ENCODE data around the gene USP47.
"Not testable (repeated sequence)": the region's sequence is repeated elsewhere in the genome, so short reads cannot be mapped to it uniquely, and the experiment has no call there.

USP47 gene

GRCh38 chr11:11822946-11823345 lies 18.8 kb upstream of the USP47 start:
- DNase-seq, result no peak
- ATAC-seq, result no peak

GRCh38 chr11:11826260-11826659 lies 15.5 kb upstream of the USP47 start:
- DNase-seq (no peak), ATAC-seq (no peak)

GRCh38 chr11:11827272-11827671 lies 14.5 kb upstream of the USP47 start:
- no peak for ATAC-seq
- DNase-seq, result no peak

GRCh38 chr11:11831406-11831805 lies 10.4 kb upstream of the USP47 start:
- DNase-seq, ATAC-seq: not testable (repeated sequence)

- DNase-seq, result no peak
- no peak for ATAC-seq
These were observed 5.0 kb upstream of the USP47 start for GRCh38 chr11:11836676-11837231.

GRCh38 chr11:11839718-11840117 lies 2.1 kb upstream of the USP47 start:
- no peak for DNase-seq
- no peak for ATAC-seq

GRCh38 chr11:11841116-11841722 lies 553 bp upstream of the USP47 start:
- ATAC-seq, result peak; percentile 15

GRCh38 chr11:11842421-11843008 lies 743 bp downstream of the USP47 start:
- DNase-seq (peak; percentile 66), ATAC-seq (peak; percentile 73)

More at GRCh38 chr11:11841116-11841722, 553 bp upstream of the USP47 start:
- DNase-seq, result no peak

- ATAC-seq, result peak; percentile 19
These were observed 1.4 kb downstream of the USP47 start for GRCh38 chr11:11843211-11843621.

GRCh38 chr11:11843642-11844041 lies 1.9 kb downstream of the USP47 start:
- DNase-seq, result no peak
- no peak for ATAC-seq

More at GRCh38 chr11:11843211-11843621, 1.4 kb downstream of the USP47 start:
- DNase-seq, result no peak

GRCh38 chr11:11844272-11844671 lies 2.5 kb downstream of the USP47 start:
- ATAC-seq, result no peak

GRCh38 chr11:11845071-11845470 lies 3.3 kb downstream of the USP47 start:
- DNase-seq, result no peak
- no peak for ATAC-seq

More at GRCh38 chr11:11844272-11844671, 2.5 kb downstream of the USP47 start:
- no peak for DNase-seq

GRCh38 chr11:11845551-11845950 lies 3.8 kb downstream of the USP47 start:
- DNase-seq (no peak), ATAC-seq (no peak)

GRCh38 chr11:11847082-11847481 lies 5.3 kb downstream of the USP47 start:
- ATAC-seq (no peak), DNase-seq (no peak)

GRCh38 chr11:11848891-11849746 lies 7.3 kb downstream of the USP47 start:
- peak; percentile 83 for ATAC-seq
- DNase-seq, result peak; percentile 63

GRCh38 chr11:11850668-11851067 lies 8.9 kb downstream of the USP47 start:
- DNase-seq (no peak), ATAC-seq (no peak)

- peak; percentile 95 for ATAC-seq
- DNase-seq, result no peak
These were observed 14.9 kb downstream of the USP47 start for GRCh38 chr11:11856638-11857037.

GRCh38 chr11:11857769-11858168 lies 16.0 kb downstream of the USP47 start:
- ATAC-seq, result no peak
- no peak for DNase-seq

- no peak for ATAC-seq
- DNase-seq, result no peak
These were observed 16.9 kb downstream of the USP47 start for GRCh38 chr11:11858676-11859075.

GRCh38 chr11:11860103-11860979 lies 18.6 kb downstream of the USP47 start:
- ATAC-seq (no peak), DNase-seq (no peak)

GRCh38 chr11:11862999-11863398 lies 21.2 kb downstream of the USP47 start:
- no peak for DNase-seq
- ATAC-seq, result no peak

- DNase-seq, result no peak
- ATAC-seq, result peak; percentile 32
These were observed 22.6 kb downstream of the USP47 start for GRCh38 chr11:11864332-11864731.

Data from stimulated activated naive CD8-positive, alpha-beta T cell treated with anti-CD3 and anti-CD28 coated beads, Interleukin-15, Interleukin-2, amounts not matched to agents 100 U/mL and 50 U/mL, for 24 hours (primary cell).